Superior temporal gyrus (tissue), 1 donor: ENCODE data around the gene DAO.
"Not testable (repeated sequence)": the region's sequence is repeated elsewhere in the genome, so short reads cannot be mapped to it uniquely, and the experiment has no call there.

Source experiments
- DNase-seq: peaks from one replicate; pipeline ENCODE4 v3.0.0-alpha.2; 2016; ENCODE audit errors: extremely low spot score

DAO gene

GRCh38 chr12:108879615-108880254, at the start of gene DAO:
TSS of gene DAO (plus strand) at chr12:108880092. CDS start at chr12:108885007, 4,915 bp downstream.
- no peak for DNase-seq

GRCh38 chr12:108831309-108831991, 48.4 kb upstream of the DAO start:
- no peak for DNase-seq

GRCh38 chr12:108832208-108832607, 47.7 kb upstream of the DAO start:
- no peak for DNase-seq

- no peak for DNase-seq
Observed at GRCh38 chr12:108832730-108833354, 47.0 kb upstream of the DAO start.

- no peak for DNase-seq
Observed at GRCh38 chr12:108833355-108833733, 46.5 kb upstream of the DAO start.

GRCh38 chr12:108833757-108834472, 46.0 kb upstream of the DAO start:
- DNase-seq: no peak

GRCh38 chr12:108835860-108836634, 43.8 kb upstream of the DAO start:
- no peak for DNase-seq

- DNase-seq: no peak
Observed at GRCh38 chr12:108837239-108837638, 42.7 kb upstream of the DAO start.

- DNase-seq: no peak
Observed at GRCh38 chr12:108837680-108838079, 42.2 kb upstream of the DAO start.

- no peak for DNase-seq
Observed at GRCh38 chr12:108838194-108839017, 41.5 kb upstream of the DAO start.

GRCh38 chr12:108839018-108839889, 40.6 kb upstream of the DAO start:
- no peak for DNase-seq

GRCh38 chr12:108839890-108840230, 40.0 kb upstream of the DAO start:
- DNase-seq: no peak

- DNase-seq: no peak
Observed at GRCh38 chr12:108840605-108841332, 39.1 kb upstream of the DAO start.

GRCh38 chr12:108841825-108842224, 38.1 kb upstream of the DAO start:
- DNase-seq: not testable (repeated sequence)

- no peak for DNase-seq
Observed at GRCh38 chr12:108842361-108842760, 37.5 kb upstream of the DAO start.

- no peak for DNase-seq
Observed at GRCh38 chr12:108843187-108843586, 36.7 kb upstream of the DAO start.

GRCh38 chr12:108845696-108846095, 34.2 kb upstream of the DAO start:
- DNase-seq: no peak

- peak; percentile 89 for DNase-seq
Observed at GRCh38 chr12:108846290-108846701, 33.6 kb upstream of the DAO start.

GRCh38 chr12:108847705-108848104, 32.2 kb upstream of the DAO start:
- no peak for DNase-seq
